Gastrocnemius medialis (tissue), 4 donors: Measurements from ENCODE around the gene LSM14A.
A peak's percentile ranks its signal among the peaks of the same experiment; 100 is the strongest.

ENCODE experiments used
- POLR2A ChIP-seq, 2 donors: fragments of 450-650 bp; IDR thresholded peaks; one replicate each; pipeline ENCODE4 v1.6.1; 2017; ENCODE audit warnings: antibody characterized with exemption in 2 of 2, mild to moderate bottlenecking in 2 of 2, moderate library complexity in 2 of 2
- TF ChIP-seq, protein P1 (sequence below), 5 experiments: fragments of 450-650 bp in 3 of 5; fragments of 200-600 bp in 2 of 5; sonication (generic) in 2 of 5; IDR thresholded peaks in 4 of 5; conservative IDR thresholded peaks in 1 of 5; 1 replicate in 4 of 5; 2 replicates in 1 of 5; pipeline ENCODE4 v1.5.1; 2016 to 2019; ENCODE audit warnings: antibody characterized with exemption in 5 of 5, mild to moderate bottlenecking in 3 of 5, moderate library complexity in 3 of 5

GRCh38 chr19:34145741-34146202, 26.5 kb upstream of the LSM14A start:
- no peak for TF ChIP-seq POLR2A (IDR thresholded peaks at IDR 0.05)
- TF ChIP-seq, protein P1, sequence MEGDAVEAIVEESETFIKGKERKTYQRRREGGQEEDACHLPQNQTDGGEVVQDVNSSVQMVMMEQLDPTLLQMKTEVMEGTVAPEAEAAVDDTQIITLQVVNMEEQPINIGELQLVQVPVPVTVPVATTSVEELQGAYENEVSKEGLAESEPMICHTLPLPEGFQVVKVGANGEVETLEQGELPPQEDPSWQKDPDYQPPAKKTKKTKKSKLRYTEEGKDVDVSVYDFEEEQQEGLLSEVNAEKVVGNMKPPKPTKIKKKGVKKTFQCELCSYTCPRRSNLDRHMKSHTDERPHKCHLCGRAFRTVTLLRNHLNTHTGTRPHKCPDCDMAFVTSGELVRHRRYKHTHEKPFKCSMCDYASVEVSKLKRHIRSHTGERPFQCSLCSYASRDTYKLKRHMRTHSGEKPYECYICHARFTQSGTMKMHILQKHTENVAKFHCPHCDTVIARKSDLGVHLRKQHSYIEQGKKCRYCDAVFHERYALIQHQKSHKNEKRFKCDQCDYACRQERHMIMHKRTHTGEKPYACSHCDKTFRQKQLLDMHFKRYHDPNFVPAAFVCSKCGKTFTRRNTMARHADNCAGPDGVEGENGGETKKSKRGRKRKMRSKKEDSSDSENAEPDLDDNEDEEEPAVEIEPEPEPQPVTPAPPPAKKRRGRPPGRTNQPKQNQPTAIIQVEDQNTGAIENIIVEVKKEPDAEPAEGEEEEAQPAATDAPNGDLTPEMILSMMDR (IDR thresholded peaks at IDR 0.05 in 4 of 5, conservative IDR thresholded peaks at IDR 0.05 in 1 of 5) = peak; percentile 66 to 81 (median 76)
